OCI-LY7 (cell line): ENCODE measurements around the gene SLC6A19.

Experiments used
- EZH2phosphoT487 ChIP-seq: fragments of 200-600 bp; sonication (generic); IDR thresholded peaks from 2 replicates; pipeline ENCODE4 v1.6.1; 2018; ENCODE audit warnings: low read depth, borderline replicate concordance, mild to moderate bottlenecking, mixed run types, antibody characterized with exemption, low read length, moderate library complexity, mixed read lengths
- TF ChIP-seq, protein P1 (sequence below): fragments of 200-600 bp; sonication (generic); conservative IDR thresholded peaks from 2 replicates; pipeline ENCODE4 v1.5.1; 2014; ENCODE audit warnings: mild to moderate bottlenecking, antibody characterized with exemption, low read length, moderate library complexity, mixed read lengths

- TF ChIP-seq, protein P1, sequence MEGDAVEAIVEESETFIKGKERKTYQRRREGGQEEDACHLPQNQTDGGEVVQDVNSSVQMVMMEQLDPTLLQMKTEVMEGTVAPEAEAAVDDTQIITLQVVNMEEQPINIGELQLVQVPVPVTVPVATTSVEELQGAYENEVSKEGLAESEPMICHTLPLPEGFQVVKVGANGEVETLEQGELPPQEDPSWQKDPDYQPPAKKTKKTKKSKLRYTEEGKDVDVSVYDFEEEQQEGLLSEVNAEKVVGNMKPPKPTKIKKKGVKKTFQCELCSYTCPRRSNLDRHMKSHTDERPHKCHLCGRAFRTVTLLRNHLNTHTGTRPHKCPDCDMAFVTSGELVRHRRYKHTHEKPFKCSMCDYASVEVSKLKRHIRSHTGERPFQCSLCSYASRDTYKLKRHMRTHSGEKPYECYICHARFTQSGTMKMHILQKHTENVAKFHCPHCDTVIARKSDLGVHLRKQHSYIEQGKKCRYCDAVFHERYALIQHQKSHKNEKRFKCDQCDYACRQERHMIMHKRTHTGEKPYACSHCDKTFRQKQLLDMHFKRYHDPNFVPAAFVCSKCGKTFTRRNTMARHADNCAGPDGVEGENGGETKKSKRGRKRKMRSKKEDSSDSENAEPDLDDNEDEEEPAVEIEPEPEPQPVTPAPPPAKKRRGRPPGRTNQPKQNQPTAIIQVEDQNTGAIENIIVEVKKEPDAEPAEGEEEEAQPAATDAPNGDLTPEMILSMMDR, result no peak
- no peak for TF ChIP-seq EZH2phosphoT487
Observed at GRCh38 chr5:1202798-1203185, 1.4 kb downstream of the SLC6A19 start.
